Liver (tissue), 3 donors: Measurements from ENCODE around the gene KIT.

Experiments used
- JUND ChIP-seq, 2 donors: IDR thresholded peaks; 2 replicates each; pipeline ENCODE4 v1.6.1; 2016; ENCODE audit warnings: antibody characterized with exemption in 2 of 2
- TF ChIP-seq, protein P1 (sequence below): IDR thresholded peaks from 2 replicates; pipeline ENCODE4 v1.6.1; 2016; ENCODE audit warnings: antibody characterized with exemption, mild to moderate bottlenecking
- TF ChIP-seq, protein P2 (sequence below): fragments of 150-350 bp; IDR thresholded peaks from 2 replicates; pipeline ENCODE4 v1.5.1; 2017; ENCODE audit warnings: improper control_type of control experiment, low read depth, low read length; ENCODE audit not compliant: missing input control
- donor health status: healthy.
- donor health status: healthy.

DNA sequence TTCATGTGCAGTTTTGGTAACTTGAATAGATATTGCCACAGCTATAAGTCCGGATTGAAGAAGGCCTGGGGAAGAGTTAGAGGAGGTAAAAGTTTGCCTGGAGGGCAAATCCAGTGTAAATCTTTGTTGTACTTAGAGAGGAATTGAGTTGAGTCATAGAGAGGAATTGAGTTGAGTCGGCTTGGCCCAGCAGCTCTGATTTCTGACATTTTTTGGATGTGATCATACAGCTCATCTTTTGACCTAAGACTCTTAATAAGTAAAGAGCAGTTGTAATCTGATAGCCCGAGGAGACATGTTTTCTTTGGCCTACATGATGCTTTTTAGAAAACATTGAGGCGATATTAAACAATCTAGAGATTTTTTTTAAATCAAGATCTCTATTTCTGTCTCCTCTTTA lies 3.9 kb downstream of the KIT start:
- TF ChIP-seq, protein P1, sequence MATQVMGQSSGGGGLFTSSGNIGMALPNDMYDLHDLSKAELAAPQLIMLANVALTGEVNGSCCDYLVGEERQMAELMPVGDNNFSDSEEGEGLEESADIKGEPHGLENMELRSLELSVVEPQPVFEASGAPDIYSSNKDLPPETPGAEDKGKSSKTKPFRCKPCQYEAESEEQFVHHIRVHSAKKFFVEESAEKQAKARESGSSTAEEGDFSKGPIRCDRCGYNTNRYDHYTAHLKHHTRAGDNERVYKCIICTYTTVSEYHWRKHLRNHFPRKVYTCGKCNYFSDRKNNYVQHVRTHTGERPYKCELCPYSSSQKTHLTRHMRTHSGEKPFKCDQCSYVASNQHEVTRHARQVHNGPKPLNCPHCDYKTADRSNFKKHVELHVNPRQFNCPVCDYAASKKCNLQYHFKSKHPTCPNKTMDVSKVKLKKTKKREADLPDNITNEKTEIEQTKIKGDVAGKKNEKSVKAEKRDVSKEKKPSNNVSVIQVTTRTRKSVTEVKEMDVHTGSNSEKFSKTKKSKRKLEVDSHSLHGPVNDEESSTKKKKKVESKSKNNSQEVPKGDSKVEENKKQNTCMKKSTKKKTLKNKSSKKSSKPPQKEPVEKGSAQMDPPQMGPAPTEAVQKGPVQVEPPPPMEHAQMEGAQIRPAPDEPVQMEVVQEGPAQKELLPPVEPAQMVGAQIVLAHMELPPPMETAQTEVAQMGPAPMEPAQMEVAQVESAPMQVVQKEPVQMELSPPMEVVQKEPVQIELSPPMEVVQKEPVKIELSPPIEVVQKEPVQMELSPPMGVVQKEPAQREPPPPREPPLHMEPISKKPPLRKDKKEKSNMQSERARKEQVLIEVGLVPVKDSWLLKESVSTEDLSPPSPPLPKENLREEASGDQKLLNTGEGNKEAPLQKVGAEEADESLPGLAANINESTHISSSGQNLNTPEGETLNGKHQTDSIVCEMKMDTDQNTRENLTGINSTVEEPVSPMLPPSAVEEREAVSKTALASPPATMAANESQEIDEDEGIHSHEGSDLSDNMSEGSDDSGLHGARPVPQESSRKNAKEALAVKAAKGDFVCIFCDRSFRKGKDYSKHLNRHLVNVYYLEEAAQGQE = no peak
- TF ChIP-seq, protein P2, sequence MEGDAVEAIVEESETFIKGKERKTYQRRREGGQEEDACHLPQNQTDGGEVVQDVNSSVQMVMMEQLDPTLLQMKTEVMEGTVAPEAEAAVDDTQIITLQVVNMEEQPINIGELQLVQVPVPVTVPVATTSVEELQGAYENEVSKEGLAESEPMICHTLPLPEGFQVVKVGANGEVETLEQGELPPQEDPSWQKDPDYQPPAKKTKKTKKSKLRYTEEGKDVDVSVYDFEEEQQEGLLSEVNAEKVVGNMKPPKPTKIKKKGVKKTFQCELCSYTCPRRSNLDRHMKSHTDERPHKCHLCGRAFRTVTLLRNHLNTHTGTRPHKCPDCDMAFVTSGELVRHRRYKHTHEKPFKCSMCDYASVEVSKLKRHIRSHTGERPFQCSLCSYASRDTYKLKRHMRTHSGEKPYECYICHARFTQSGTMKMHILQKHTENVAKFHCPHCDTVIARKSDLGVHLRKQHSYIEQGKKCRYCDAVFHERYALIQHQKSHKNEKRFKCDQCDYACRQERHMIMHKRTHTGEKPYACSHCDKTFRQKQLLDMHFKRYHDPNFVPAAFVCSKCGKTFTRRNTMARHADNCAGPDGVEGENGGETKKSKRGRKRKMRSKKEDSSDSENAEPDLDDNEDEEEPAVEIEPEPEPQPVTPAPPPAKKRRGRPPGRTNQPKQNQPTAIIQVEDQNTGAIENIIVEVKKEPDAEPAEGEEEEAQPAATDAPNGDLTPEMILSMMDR = no peak
- TF ChIP-seq JUND (IDR thresholded peaks at IDR 0.05) = no peak
